ENCODE results near the gene SLC25A21.
"Not testable (repeated sequence)": the region's sequence is repeated elsewhere in the genome, so short reads cannot be mapped to it uniquely, and the experiment has no call there.

Gene SLC25A21

GRCh38 chr14:36817071-36817930, 355.1 kb downstream of the SLC25A21 start:
- ATAC-seq: no peak

- ATAC-seq: no peak
Measured at GRCh38 chr14:36816481-36816880, 355.9 kb downstream of the SLC25A21 start.

GRCh38 chr14:36814783-36815182, 357.6 kb downstream of the SLC25A21 start:
- ATAC-seq: not testable (repeated sequence)

- ATAC-seq: no peak
Measured at GRCh38 chr14:36810209-36810608, 362.2 kb downstream of the SLC25A21 start.

GRCh38 chr14:36807727-36808126, 364.7 kb downstream of the SLC25A21 start:
- no peak for ATAC-seq

GRCh38 chr14:36805131-36805559, 367.3 kb downstream of the SLC25A21 start:
- ATAC-seq: no peak

- ATAC-seq: no peak
Measured at GRCh38 chr14:36797634-36798033, 374.8 kb downstream of the SLC25A21 start.

- ATAC-seq: no peak
Measured at GRCh38 chr14:36791402-36791801, 381.0 kb downstream of the SLC25A21 start.

- no peak for ATAC-seq
Measured at GRCh38 chr14:36785511-36785910, 386.9 kb downstream of the SLC25A21 start.

GRCh38 chr14:36784541-36784940, 387.9 kb downstream of the SLC25A21 start:
- no peak for ATAC-seq

GRCh38 chr14:36781897-36782296, 390.5 kb downstream of the SLC25A21 start:
- no peak for ATAC-seq

- no peak for ATAC-seq
Measured at GRCh38 chr14:36773558-36773957, 398.8 kb downstream of the SLC25A21 start.

- ATAC-seq: no peak
Measured at GRCh38 chr14:36773136-36773540, 399.3 kb downstream of the SLC25A21 start.

GRCh38 chr14:36771028-36771640, 401.3 kb downstream of the SLC25A21 start:
- no peak for ATAC-seq

- no peak for ATAC-seq
Measured at GRCh38 chr14:36768638-36769337, 403.6 kb downstream of the SLC25A21 start.

GRCh38 chr14:36767603-36768281, 404.7 kb downstream of the SLC25A21 start:
- no peak for ATAC-seq

GRCh38 chr14:36766974-36767373, 405.4 kb downstream of the SLC25A21 start:
- ATAC-seq: no peak

GRCh38 chr14:36757734-36758601, 414.4 kb downstream of the SLC25A21 start:
- no peak for ATAC-seq

GRCh38 chr14:36756226-36756625, 416.2 kb downstream of the SLC25A21 start:
- no peak for ATAC-seq

- no peak for ATAC-seq
Measured at GRCh38 chr14:36755756-36756155, 416.6 kb downstream of the SLC25A21 start.

GRCh38 chr14:36751920-36752319, 420.5 kb downstream of the SLC25A21 start:
- ATAC-seq: no peak

GRCh38 chr14:36751106-36751505, 421.3 kb downstream of the SLC25A21 start:
- no peak for ATAC-seq
